HepG2 (cell line): ENCODE results near the gene HBM.

Source experiments
- CAMTA2 ChIP-seq: sonication (generic); formaldehyde crosslinking; IDR thresholded peaks from 2 replicates; pipeline ENCODE4 v1.4.0; 2020; ENCODE audit warnings: mild to moderate bottlenecking, missing genetic modification reagents, borderline replicate concordance
- E2F1 ChIP-seq: sonication (generic); formaldehyde crosslinking; IDR thresholded peaks from 2 replicates; pipeline ENCODE4 v1.5.0; 2020; ENCODE audit warnings: missing genetic modification reagents
- ETV6 ChIP-seq: sonication (generic); formaldehyde crosslinking; conservative IDR thresholded peaks from 2 replicates; pipeline ENCODE4 v1.4.0; 2020; ENCODE audit warnings: missing genetic modification reagents
- FOXM1 ChIP-seq: sonication (generic); formaldehyde crosslinking; IDR thresholded peaks from 2 replicates; pipeline ENCODE4 v1.5.0; 2020; ENCODE audit warnings: missing genetic modification reagents
- FOXP1 ChIP-seq, 2 experiments: fragments of 450-650 bp in 1 of 2; IDR thresholded peaks; 2 replicates each; pipeline ENCODE4 v1.6.1; 2017 to 2018; ENCODE audit warnings: antibody characterized with exemption in 1 of 2
- HBP1 ChIP-seq: IDR thresholded peaks from 2 replicates; pipeline ENCODE4 v1.6.1; 2016; ENCODE audit warnings: low read depth, control low read depth
- HIVEP1 ChIP-seq: sonication (generic); formaldehyde crosslinking; IDR thresholded peaks from 2 replicates; pipeline ENCODE4 v1.4.0; 2020; ENCODE audit warnings: mild to moderate bottlenecking, missing genetic modification reagents
- HNRNPUL1 ChIP-seq: fragments of 200-400 bp; formaldehyde crosslinking; IDR thresholded peaks from 2 replicates; pipeline ENCODE4 v1.6.1; 2017; ENCODE audit warnings: low read depth, mild to moderate bottlenecking, low read length, moderate library complexity
- JUN ChIP-seq: sonication (generic); formaldehyde crosslinking; IDR thresholded peaks from 2 replicates; pipeline ENCODE4 v1.4.0; 2020; ENCODE audit warnings: mild to moderate bottlenecking, missing genetic modification reagents
- POLR2AphosphoS5 ChIP-seq: IDR thresholded peaks from 2 replicates; pipeline ENCODE4 v1.6.1; 2012; ENCODE audit warnings: low read depth, low read length
- RBM39 ChIP-seq: fragments of 200-400 bp; formaldehyde crosslinking; IDR thresholded peaks from one replicate; pipeline ENCODE4 v1.6.1; 2018; ENCODE audit warnings: antibody characterized with exemption, mild to moderate bottlenecking, low read depth, low read length; ENCODE audit not compliant: poor library complexity, severe bottlenecking
- SIN3A ChIP-seq: IDR thresholded peaks from 2 replicates; pipeline ENCODE4 v1.6.1; 2011; ENCODE audit warnings: low read depth, mild to moderate bottlenecking, control low read depth, low read length, borderline replicate concordance
- ZNF580 ChIP-seq: IDR thresholded peaks from 2 replicates; pipeline ENCODE4 v1.6.1; 2016; ENCODE audit warnings: low read depth, borderline replicate concordance
- ZNF761 ChIP-seq: sonication (generic); formaldehyde crosslinking; conservative IDR thresholded peaks from 2 replicates; pipeline ENCODE4 v1.4.0; 2020; ENCODE audit warnings: mild to moderate bottlenecking, missing genetic modification reagents

GRCh38 chr16:185213-185612 is 19.4 kb downstream of the HBM start:
- TF ChIP-seq FOXP1 (IDR thresholded peaks at IDR 0.05) (no peak), FOXP1 (CRISPR knock-in tag; IDR thresholded peaks at IDR 0.05) (no peak), POLR2AphosphoS5 (no peak), RBM39 (no peak), HIVEP1 (CRISPR knock-in tag) (no peak), SIN3A (no peak), CAMTA2 (CRISPR knock-in tag) (no peak), E2F1 (CRISPR knock-in tag) (no peak), HNRNPUL1 (no peak), ETV6 (CRISPR knock-in tag) (no peak), ZNF580 (CRISPR knock-in tag) (no peak), HBP1 (CRISPR knock-in tag) (no peak), FOXM1 (CRISPR knock-in tag) (no peak), ZNF761 (CRISPR knock-in tag) (no peak), JUN (CRISPR knock-in tag) (no peak)
